GM13976 (cell line): ENCODE results near the gene BTBD16.

ENCODE experiments used
- DNase-seq: peaks from one replicate; pipeline ENCODE4 v3.0.0; 2012; ENCODE audit warnings: low spot score
- CTCF ChIP-seq: IDR thresholded peaks from 2 replicates; pipeline ENCODE4 v1.5.1; 2012; ENCODE audit warnings: borderline replicate concordance, mild to moderate bottlenecking; ENCODE audit not compliant: insufficient read depth; ENCODE audit errors: extremely low read depth, missing control alignments, control extremely low read depth
- in situ Hi-C: fragments of 300-500 bp; cut with MboI; formaldehyde crosslinking; loops from one replicate; pipeline ENCODE4 v1.12.0; 2022; ENCODE audit warnings: low sequenced_read_pairs, mixed read lengths, inconsistent platforms; ENCODE audit not compliant: unreplicated experiment

The BTBD16 gene

DNA sequence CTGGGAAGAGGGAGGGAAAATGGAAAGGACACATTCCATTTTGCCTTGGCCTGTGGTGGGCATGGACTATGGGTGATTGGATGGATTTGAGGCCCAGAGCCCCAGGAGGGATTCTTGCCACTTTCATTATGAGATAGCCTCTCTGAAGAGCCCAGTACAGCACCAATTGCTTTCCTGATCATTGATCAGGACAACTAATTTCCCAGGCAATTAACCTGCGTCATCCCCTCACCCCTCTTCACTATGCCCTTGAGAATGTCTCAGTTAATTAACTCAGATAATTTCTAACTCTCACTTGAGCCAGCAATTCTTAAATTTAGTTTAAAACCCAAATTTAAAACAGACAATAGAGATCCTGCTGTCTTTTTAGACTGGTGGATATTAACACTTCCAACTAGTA is 90.0 kb downstream of the BTBD16 start:
- no peak for TF ChIP-seq CTCF
- in situ Hi-C loops = no loop called here
- no peak for DNase-seq

DNA sequence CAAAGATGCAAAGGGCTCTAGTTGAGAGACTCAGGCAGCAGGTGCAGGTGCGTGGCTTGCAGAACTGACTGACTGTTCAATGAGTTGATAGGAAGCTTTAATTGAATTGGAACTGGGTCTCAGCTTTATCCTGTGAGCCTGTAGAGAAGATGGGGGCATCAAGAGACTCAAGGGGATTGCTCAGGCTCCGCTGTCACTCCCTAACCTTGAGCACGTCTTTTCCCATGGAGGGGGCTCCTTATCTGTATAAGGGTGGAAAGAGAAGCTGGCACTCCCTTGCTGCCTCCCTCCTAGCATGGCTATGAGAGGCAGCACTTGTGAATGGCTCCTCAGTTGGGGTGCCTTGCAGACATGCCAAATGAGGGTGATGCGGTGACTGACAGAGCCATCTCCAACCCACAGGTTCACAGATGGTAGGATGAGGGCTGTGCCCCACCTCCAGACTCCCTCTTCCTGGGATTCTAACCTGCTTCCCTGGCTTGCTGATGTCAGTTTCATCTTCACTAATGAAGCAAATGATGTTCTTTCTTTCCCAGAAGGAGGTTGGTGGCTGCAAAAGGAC is 91.0 kb downstream of the BTBD16 start:
- no peak for DNase-seq
- no peak for TF ChIP-seq CTCF
- in situ Hi-C loops = no loop called here

DNA sequence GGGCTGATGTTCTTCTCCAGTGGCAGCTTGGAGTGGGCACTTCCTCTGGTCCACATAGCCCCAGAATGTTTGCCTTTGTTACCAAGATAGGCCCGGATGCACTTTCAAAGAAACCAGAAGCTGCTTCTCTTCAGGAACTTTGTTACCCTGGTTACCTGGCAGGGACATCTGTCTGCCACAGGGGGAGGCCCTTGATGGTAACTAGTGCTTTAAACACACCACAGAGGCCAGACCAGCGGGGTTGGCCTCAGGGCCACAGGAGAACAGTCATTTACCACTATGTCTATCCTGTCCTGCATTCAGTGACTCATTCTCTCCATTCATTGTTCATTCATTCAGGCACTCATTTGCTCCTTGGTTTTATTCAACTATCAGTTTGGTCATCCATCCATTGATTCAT is 91.5 kb downstream of the BTBD16 start:
- in situ Hi-C loops = no loop called here
- no peak for DNase-seq
- TF ChIP-seq CTCF = no peak

GRCh38 chr10:122363311-122363710 is 92.2 kb downstream of the BTBD16 start:
- no peak for TF ChIP-seq CTCF
- in situ Hi-C loops = no loop called here
- DNase-seq = no peak

DNA sequence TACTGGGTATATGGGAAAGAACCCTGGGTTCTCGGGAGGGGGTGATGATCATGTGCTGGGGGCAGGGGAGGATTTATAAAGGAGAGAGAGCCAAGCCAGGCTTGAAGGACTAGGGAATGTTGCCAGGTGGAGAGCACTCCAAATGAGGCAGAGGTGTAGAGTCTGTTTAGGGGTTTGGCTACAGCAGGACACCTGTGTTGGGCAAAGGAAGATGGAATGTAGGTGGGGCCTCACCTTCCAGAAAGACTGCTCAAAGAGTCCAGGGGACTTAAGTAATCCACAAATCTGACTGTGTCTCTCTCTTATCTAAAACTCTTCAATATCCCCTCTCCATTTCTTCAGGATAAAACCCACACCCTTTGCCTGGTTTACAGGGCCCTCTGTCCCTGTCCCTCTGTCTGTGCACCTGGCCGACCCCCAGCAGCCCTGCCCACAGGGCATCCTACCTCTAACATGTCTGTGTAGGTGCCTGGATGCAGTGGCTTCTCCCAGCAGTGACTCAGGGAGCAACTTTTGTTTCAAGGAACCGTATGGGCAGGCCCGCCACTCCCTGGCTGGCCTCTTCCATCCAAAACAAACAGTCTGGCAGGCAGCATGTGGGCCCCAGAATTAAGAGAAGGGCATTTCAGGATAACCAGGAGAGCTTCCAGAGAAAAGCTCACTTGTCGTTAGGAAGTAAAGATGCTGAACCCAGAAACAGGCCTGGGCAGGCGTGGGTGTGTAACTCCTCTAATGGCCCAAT is 92.8 kb downstream of the BTBD16 start:
- DNase-seq = no peak
- in situ Hi-C loops = no loop called here
- TF ChIP-seq CTCF = no peak

DNA sequence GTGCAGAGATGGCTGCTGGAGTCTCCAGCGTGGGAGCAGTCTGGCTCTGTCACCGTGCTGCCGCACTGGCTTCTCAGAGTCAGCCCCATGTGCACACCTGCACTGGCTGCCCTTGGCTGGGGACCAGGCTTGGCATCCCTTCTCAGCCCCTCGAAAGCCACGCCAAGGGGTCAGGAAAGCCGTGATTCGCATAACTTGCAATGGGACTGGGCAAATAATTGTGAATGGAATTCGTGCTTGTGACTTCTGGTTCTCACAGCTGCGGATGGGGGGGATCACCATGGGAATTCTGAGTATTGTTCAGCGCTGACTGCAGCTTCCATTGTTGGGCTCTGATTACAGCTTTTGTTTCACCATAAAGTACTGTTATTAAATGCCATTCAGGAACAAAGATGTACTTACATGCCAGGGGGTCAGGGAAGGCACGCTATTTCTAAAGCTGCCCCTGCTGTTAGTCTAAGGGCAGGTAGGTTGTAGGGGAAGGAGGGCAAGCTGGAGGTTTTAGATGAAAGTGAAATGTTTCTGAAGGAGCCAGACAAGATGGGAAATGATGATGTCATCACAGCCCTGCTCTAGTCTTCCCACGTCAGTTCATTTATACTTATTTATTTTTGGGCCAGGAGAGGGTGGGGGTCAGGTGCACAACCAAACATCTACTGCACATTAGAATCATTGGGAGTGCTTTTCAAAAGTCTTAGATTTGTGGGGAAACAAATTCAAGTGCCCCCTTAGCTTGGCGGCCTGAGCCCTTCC is 97.6 kb downstream of the BTBD16 start:
- DNase-seq = no peak
- no peak for TF ChIP-seq CTCF
- in situ Hi-C loops = no loop called here
